GM21528 (cell line): ENCODE measurements around the gene GSG1L.
"Not testable (repeated sequence)": the region's sequence is repeated elsewhere in the genome, so short reads cannot be mapped to it uniquely, and the experiment has no call there.

Source experiments
- ATAC-seq: cut with Tn5 transposase; IDR thresholded peaks from one replicate; pipeline ENCODE4 v1.9.1; 2021; ENCODE audit warnings: mild to moderate bottlenecking, moderate library complexity; ENCODE audit not compliant: unreplicated experiment, low FRiP score

GSG1L gene

DNA sequence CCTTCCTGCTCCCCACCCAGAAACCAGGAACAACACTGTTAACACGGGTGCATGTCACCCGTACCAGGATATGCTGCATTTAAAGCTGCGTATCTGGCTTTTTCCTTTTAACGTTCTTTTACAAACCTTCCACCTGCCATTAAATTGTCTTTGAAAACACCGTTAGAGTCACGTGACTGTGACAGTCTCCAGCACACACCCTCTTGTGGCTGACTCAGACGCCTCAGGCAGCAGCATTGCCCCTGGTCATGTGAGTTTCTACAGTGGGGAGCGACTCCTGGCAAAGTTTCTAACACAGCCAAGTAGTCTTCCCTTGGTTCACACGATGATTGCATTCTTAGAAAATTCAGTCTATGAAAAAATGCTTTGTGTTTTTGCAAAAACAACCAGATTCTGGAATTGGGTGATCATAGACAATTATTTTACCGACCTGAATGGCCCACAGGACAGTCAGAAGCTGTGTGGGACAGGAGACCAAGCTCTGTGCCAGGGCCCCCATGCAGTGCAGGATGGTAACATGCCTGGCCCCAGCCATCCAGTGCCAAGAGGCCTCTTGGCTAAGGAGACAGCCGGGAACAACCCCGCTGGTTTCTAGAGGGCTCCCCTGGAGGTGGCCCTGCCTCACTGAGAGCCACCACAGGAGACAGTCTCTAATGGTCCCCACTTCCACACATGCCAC is 314.5 kb downstream of the GSG1L start:
- no peak for ATAC-seq

DNA sequence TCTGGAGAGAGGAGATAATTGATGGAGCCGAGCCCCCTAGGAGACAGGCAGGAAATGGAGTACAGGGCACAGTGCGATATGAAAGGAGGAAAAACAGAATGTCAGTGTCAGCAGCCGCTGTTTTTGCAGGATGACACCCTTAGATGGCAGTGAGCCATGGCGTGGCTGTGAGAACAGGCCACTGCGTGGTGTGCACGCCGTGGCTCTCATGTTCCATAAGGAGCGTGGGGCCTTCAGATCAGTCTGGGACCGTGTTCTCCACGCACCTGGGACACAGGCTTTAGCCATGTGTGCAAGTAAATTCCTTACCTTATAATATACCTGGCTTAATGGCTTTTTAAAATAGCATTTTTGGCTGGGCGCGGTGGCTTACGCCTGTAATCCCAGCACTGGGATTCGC is 315.6 kb downstream of the GSG1L start:
- ATAC-seq = no peak

DNA sequence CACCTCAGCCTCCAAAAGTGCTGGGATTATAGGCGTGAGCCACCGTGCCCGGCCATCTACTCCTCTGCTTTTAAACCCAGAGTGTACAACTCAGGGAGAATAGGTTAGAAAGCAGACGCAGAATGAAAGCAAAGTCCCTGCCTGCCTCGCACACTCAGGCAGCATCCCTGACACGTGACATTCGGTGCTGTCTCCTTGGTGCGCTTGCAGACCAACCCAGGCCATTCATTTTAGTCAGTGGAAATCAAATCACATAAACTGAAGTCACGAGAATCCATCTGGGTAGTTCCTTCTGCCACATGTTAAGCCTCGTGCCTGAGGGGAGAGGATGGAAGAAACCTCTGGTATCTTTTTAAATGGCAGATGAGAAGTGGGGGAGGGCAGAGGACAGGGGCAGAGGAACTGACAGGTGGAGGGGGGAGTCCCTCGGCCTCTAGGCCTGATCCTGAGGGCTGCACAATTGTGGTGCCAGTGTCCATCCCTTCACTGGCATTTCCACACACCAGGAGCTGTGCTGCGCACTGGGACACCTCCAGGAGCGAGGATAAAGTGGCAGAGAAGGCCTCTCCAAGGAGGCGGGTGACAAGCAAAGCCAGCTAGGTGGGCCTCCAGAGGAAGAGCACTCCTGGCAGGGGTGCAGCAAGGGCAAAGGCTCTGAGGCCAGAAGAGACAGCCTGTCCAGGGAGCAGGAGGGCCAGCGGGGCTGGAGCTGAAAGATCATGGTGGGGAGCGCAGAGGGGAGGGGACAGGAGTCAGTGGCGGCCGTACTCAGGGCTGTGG is 317.2 kb downstream of the GSG1L start:
- ATAC-seq = no peak

DNA sequence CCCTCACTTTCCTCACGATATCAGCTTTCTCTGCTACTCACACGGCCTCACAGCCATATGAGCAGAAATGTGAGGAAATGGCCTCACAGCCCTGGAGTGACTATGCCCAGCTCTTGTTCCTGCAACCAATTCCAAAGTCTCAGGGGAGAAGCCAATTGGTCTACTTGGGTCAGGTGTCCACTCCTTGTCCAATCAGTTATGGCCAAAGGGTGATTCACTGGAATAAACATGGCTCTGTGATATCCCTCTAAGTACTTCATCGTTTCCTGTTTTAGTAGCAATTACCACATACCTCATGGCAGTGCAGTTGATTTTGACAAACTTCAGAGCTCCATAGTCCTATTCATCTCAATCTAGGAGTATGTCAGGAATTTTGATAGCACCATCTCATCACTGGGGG is 318.2 kb downstream of the GSG1L start:
- no peak for ATAC-seq

DNA sequence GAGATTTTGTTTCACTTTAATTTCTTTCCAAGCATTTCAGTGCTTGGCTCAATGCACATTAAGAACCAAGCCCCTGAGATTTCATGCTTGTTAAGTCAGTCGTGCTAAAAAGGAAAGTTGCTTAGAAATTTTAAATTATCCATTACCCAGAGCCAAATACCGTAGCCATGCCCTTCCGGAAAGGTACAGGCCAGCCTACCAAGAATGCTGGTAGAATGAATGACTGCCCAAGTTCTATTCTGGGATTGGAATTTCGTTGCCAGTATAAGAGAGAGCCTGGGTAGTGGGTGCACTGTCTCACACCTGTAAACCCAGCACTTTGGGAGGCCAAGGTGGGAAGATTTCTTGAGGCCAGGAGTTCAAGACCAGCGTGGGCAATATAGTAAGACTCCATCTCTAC is 319.6 kb downstream of the GSG1L start:
- no peak for ATAC-seq

DNA sequence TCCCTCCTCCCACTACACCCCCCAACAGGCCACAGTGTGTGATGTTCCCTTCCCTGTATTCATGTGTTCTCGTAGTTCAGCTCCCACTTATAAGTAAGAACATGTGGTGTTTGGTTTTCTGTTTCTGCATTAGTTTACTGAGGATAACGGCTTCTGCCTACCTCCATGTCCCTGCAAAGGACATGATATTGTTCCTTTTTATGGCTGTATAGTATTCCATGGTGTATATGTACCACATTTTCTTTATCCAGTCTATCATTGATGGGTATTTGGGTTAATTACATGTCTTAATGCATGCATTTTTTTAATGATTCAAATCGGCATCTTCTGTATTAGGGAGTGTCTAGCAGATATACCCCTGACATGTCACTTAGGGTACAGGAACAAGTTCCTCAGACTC is 320.5 kb downstream of the GSG1L start:
- not testable (repeated sequence) for ATAC-seq

DNA sequence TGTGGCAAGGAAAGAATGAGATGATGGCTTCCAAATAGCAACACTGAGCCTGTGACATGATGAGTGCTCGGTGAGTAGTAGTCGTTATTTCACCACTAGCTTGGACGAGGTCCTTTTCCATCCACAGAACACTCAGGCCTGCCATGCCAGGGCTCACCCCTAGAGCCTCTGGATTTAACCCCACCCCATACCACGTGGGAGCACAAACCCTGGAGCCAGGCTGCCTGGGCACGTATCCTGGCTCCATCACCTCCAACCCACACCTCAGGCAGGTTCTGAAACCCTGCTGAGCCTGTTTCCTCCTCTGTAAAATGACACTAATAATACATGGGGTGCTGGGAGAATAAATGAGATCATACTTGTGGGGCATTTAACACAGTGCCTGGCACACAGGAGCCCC is 321.2 kb downstream of the GSG1L start:
- no peak for ATAC-seq

DNA sequence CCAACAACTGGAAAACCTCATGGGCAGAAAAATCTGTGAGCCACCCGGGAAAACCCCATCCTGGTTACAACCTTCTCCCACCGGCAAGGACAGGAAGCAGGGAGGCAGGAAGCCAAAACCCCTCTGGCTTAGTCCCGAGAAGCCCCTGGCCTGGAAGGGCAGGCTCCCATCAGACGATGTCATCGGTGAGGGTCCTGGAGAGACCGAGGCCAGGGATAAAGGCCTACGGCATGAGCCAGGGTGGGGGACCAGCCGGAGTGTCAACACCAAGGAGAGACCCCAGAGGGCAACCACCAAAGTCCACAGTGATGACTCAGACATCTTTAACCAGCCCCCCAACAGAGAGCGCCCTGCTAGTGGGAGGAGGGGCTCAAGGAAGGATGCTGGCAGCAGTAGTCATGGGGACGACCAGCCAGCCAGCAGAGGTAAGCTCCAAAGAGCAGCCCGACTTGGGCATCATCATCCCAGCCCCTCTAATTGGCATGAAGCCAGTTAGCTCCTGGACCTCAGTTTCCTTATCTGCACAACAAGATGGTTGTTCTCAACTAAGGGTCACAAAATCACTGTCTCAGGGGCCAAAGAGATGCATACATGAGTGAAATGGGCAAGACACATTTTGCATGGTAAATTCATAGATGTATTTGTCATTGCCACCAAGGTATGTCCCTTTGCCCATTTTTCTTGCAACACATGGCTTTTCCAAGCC is 322.9 kb downstream of the GSG1L start:
- no peak for ATAC-seq

DNA sequence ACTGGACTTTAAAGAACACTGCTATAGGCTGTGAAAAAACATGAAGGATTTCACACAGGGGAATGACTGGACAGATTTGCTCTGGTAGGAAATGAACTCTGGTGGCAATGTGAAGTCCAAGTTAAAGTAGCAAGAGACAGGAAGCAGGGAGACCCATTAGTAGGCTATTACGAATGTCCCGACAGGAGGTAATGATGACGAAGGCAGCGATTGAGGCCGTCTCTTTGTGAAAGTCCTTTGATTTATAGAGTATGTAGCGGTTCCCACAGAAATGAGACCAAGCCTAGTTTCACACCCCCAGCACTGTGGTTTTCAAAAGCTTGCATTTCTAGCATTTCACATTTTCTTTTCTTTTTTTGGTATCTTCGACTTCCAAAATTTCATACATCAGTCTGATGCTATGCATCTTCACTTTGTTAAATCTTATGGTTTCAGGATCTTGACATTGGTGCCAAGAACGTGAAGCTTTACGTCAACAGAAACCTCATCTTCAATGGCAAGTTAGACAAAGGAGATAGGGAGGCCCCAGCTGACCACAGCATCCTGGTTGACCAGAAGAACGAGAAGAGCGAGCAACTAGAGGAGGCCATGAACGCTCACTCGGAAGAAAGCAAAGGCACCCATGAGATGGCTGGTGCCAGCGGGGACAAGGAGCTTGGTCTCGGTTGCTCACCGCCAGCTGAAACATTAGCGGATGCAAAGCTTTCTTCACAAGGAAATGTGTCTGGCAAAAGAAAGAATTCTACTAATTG is 323.7 kb downstream of the GSG1L start:
- ATAC-seq = no peak

DNA sequence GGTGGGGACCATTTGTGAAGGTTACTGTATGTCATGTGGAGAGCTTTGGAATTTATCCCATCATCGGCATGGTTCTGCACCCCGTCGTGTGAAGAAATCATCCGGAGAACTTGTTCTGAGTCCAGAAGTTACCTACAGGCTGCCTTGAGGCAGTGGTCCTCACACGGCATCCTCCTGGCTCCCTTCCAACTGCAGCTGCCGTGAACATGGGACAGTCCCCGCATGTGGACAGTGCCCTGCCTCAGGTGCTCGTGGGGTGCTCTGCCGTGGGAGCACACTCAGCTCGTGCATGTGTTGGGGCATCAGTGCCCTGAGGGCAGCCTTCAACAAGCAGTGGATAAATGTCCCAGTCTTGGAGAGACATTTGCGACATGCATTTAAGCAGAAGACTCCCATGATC is 324.9 kb downstream of the GSG1L start:
- no peak for ATAC-seq
